Measurements from ENCODE around the gene TRAPPC12.

- TF ChIP-seq POLR2A (IDR thresholded peaks at IDR 0.05) (no peak), CTCF (IDR thresholded peaks at IDR 0.05) (no peak)
Measured at GRCh38 chr2:3399829-3400228, 20.3 kb downstream of the TRAPPC12 start.

All from esophagus squamous epithelium (tissue), 4 donors.